ENCODE results near the gene PTPRG. TPM values are rescaled to one million over a fixed set of nuclear protein-coding genes. Genes with fewer than 3 reads are reported as not detected.

The PTPRG gene
- total and polyA plus RNA-seq, 2 donors = 3.9 to 4.1 TPM

DNA sequence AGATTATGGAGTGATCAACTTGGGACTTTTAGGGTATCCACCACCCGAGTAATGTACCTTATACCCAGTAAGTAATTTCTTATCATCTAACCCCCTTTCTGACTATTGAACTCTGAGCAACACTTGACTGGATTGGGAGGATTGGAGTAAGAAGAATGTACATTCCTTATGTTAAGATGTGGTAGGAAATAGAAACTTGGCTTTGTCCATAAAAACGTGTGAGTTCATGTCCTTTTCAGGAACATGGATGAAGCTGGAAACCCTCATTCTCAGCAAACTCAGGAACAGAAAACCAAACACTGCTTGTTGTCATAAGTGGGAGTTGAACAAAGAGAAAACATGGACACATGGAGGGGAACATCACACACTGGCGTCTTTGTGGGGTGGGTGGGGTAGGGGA is 112.3 kb downstream of the PTPRG start:
- Histone ChIP-seq H3K36me3 (ENCODE audit: control insufficient read depth in 2 of 2, insufficient read depth in 2 of 2, low read length in 1 of 2) (no peaks in the 10 kb centered on the region), H3K4me1 (ENCODE audit: control insufficient read depth in 2 of 2, insufficient read depth in 2 of 2, low read length in 2 of 2) (no peaks in the 10 kb centered on the region), H3K4me3 (ENCODE audit: low read length in 2 of 2) (no peak overlapping the region), H3K9me3 (ENCODE audit: control insufficient read depth in 2 of 2, insufficient read depth in 1 of 2, low read length in 1 of 2) (peaks cover 1 to 7% of the 10 kb centered on the region in 2 donors), H3K27me3 (ENCODE audit: control insufficient read depth in 2 of 2, insufficient read depth in 1 of 2, low read length in 1 of 2) (no peaks in the 10 kb centered on the region), H3K27ac (ENCODE audit: low read depth in 1 of 2, low read length in 1 of 2) (no peak overlapping the region)
- DNase-seq (ENCODE audit: low read depth in 6 of 9, low spot score in 9 of 9) = no peak
- 89% methylated on average over 3 of the region's 3 CpGs for WGBS

DNA sequence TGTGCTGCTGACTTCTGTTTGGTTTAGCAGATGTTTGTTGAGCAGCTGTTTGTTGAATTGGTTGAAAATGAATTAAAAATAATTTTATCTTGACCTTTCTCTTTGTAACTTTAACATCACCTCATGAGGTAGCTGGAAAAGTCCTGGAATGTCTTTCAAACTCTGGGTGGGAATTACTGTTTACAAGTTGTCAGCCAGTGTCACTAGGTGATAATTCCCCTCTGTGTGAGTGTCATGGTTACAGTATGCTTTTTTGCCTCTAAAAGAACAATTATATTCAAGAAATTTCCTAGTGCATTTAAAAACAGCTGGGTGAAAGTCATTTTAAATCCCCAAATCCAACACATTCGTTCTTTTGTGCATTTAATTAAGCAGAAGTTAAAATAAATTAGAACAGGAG is 113.2 kb downstream of the PTPRG start:
- WGBS = 73% methylated on average over 1 of the region's 1 CpG
- Histone ChIP-seq H3K9me3 (ENCODE audit: control insufficient read depth in 2 of 2, insufficient read depth in 1 of 2, low read length in 1 of 2) (peaks cover 1 to 7% of the 10 kb centered on the region in 2 donors), H3K4me1 (ENCODE audit: control insufficient read depth in 2 of 2, insufficient read depth in 2 of 2, low read length in 2 of 2) (no peaks in the 10 kb centered on the region), H3K27me3 (ENCODE audit: control insufficient read depth in 2 of 2, insufficient read depth in 1 of 2, low read length in 1 of 2) (no peaks in the 10 kb centered on the region), H3K4me3 (ENCODE audit: low read length in 2 of 2) (no peak overlapping the region), H3K27ac (ENCODE audit: low read depth in 1 of 2, low read length in 1 of 2) (no peak overlapping the region), H3K36me3 (ENCODE audit: control insufficient read depth in 2 of 2, insufficient read depth in 2 of 2, low read length in 1 of 2) (no peaks in the 10 kb centered on the region)
- no peak for DNase-seq (ENCODE audit: low read depth in 6 of 9, low spot score in 9 of 9)

DNA sequence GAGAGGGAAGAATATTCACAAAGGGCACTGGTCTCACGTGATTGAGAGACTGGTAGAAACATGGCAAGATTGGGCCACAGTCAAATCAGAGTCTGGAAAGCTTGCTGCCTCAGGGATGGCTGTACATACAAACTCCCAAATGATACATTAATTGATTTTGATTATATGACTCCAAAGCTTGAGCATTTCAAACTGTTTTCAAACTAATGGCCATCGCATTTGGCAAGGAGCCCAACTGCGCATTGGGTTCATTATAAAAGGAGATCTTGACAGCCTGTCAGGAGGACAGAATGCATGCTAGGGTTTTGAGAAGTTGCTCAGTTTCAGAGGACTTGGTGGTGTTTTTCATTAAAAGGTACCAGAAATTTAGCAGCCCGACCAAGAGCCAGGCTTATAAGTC is 117.7 kb downstream of the PTPRG start:
- DNase-seq (ENCODE audit: low read depth in 6 of 9, low spot score in 9 of 9) = no peak
- Histone ChIP-seq H3K36me3 (ENCODE audit: control insufficient read depth in 2 of 2, insufficient read depth in 2 of 2, low read length in 1 of 2) (no peaks in the 10 kb centered on the region), H3K27me3 (ENCODE audit: control insufficient read depth in 2 of 2, insufficient read depth in 1 of 2, low read length in 1 of 2) (no peaks in the 10 kb centered on the region), H3K9me3 (ENCODE audit: control insufficient read depth in 2 of 2, insufficient read depth in 1 of 2, low read length in 1 of 2) (no peaks in the 10 kb centered on the region), H3K4me3 (ENCODE audit: low read length in 2 of 2) (no peak overlapping the region), H3K4me1 (ENCODE audit: control insufficient read depth in 2 of 2, insufficient read depth in 2 of 2, low read length in 2 of 2) (no peaks in the 10 kb centered on the region), H3K27ac (ENCODE audit: low read depth in 1 of 2, low read length in 1 of 2) (no peak overlapping the region)
- 90% methylated on average over 4 of the region's 4 CpGs for WGBS

DNA sequence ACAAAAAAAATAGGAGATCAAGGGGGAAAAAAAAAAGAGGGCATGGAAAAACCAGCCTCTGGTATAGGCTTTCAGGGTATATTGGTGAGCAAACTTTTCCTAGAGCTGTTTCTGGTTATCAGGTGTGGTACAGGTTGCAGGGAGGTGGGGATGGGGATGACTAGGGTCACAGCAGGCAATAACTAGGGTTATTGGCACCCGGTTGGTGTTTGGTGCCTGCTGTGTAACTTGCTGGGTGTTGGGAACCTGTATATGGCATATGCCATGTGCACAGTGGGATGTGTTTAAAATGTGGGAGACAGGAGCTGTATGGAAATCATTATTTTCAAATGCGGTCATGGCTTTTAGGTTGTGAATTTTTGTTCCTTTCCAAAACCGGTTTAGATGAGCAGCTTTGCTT is 119.2 kb downstream of the PTPRG start:
- WGBS = 91% methylated on average over 3 of the region's 3 CpGs
- no peak overlapping the region for H3K27ac ChIP-seq (ENCODE audit: low read depth in 1 of 2, low read length in 1 of 2)
- no peaks in the 10 kb centered on the region for H3K9me3 ChIP-seq (ENCODE audit: control insufficient read depth in 2 of 2, insufficient read depth in 1 of 2, low read length in 1 of 2)
- H3K4me3 ChIP-seq (ENCODE audit: low read length in 2 of 2) = no peak overlapping the region
- no peak for DNase-seq (ENCODE audit: low read depth in 6 of 9, low spot score in 9 of 9)
- H3K27me3 ChIP-seq (ENCODE audit: control insufficient read depth in 2 of 2, insufficient read depth in 1 of 2, low read length in 1 of 2) = no peaks in the 10 kb centered on the region
- no peaks in the 10 kb centered on the region for H3K36me3 ChIP-seq (ENCODE audit: control insufficient read depth in 2 of 2, insufficient read depth in 2 of 2, low read length in 1 of 2)
- no peaks in the 10 kb centered on the region for H3K4me1 ChIP-seq (ENCODE audit: control insufficient read depth in 2 of 2, insufficient read depth in 2 of 2, low read length in 2 of 2)

DNA sequence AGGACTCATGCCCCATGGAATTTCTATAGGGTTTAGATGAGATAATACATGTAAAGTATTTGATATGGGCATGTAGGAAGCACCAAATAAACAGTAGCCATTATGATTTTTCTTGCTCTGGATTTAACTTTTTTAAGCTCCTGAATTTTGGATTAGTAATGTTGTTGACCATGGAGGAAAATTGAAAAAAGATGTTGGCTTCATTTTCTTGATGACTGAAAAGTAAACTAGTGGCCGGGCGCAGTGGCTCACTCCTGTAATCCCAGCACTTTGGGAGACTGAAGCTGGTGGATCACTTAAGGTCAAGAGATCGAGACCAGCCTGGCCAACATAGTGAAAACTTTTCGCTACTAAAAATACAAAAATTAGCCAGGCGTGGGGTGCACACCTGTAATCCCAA is 120.3 kb downstream of the PTPRG start:
- WGBS = 99% methylated on average over 5 of the region's 5 CpGs

DNA sequence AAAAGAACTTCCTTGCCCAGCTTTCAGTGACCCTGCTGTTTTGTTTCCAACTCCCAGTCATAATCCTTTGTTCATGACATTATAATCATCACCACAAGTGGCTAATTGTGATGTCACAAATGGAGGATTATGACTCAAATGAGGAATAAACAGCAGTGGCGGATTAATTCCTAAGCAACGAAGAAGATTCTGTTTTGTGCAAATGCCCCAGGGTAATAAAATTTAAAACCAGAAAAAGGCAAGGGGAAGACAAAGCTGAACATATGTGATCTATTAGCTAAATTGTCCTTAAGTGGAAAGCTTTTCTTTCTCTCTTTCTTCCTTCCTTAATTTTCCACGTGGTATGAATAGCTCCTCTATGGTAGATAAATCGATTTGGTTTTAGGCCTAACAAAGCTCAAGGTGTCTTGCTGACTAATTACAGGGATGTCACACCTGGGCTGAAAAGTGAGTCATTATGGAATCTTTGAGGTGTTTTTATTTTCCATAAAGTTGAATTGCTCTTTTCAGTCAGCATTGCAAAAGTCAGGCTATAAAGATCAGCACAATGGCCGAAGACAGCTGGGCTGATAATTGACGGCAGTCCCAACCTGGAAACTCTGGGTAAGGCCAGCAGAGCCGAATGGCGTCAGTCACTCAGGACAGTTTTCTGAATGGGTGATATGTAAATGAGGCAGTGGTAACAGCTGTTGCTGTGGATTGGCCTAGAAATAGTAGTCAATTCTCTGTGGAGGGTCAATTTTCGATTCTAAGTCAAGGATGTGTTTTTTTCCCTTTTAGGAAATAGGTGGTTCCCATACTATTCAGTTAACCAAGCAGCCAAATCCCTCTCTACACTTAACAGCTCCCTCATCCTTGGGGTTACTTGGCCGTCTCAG is 121.5 kb downstream of the PTPRG start:
- Histone ChIP-seq H3K4me1 (ENCODE audit: control insufficient read depth in 2 of 2, insufficient read depth in 2 of 2, low read length in 2 of 2) (no peaks in the 10 kb centered on the region), H3K27ac (ENCODE audit: low read depth in 1 of 2, low read length in 1 of 2) (no peak overlapping the region)

More for the DNA sequence above, 120.3 kb downstream of the PTPRG start:
- H3K9me3 ChIP-seq (ENCODE audit: control insufficient read depth in 2 of 2, insufficient read depth in 1 of 2, low read length in 1 of 2) = no peaks in the 10 kb centered on the region
- DNase-seq (ENCODE audit: low read depth in 6 of 9, low spot score in 9 of 9) = no peak
- no peak overlapping the region for H3K4me3 ChIP-seq (ENCODE audit: low read length in 2 of 2)
- no peak overlapping the region for H3K27ac ChIP-seq (ENCODE audit: low read depth in 1 of 2, low read length in 1 of 2)
- no peaks in the 10 kb centered on the region for H3K4me1 ChIP-seq (ENCODE audit: control insufficient read depth in 2 of 2, insufficient read depth in 2 of 2, low read length in 2 of 2)
- H3K36me3 ChIP-seq (ENCODE audit: control insufficient read depth in 2 of 2, insufficient read depth in 2 of 2, low read length in 1 of 2) = no peaks in the 10 kb centered on the region
- no peaks in the 10 kb centered on the region for H3K27me3 ChIP-seq (ENCODE audit: control insufficient read depth in 2 of 2, insufficient read depth in 1 of 2, low read length in 1 of 2)

DNA sequence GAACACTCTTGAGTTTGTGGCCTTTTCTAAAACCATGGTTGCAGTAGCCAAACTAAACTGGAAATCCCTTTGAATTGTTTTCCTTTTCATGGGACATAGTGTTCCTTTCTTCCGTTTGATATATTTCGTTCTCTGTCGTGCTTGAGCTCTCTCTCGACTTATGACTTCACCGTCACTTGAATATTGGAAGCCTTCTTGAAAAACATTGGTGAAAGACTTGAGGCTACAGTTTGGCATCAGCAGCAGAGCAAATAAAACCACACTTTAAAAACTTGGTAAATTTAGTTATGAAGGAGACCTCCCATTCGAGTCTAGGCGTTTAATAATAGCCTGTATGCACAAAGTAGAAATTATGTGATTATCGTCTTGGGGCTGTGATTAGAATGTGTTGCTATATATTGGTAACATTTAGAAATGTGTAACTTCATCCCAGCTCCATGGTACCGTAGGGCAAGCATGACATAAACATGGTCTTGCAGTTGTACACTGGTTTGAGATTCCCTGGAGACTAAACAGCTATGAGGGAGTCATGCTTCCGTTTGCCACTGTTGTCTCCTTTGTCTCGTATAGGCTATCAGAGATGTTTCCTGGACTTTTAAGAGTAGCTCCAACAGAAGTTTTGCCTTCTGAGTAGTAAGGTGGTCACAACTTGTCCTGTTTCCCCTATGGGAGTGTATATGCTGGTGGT is 122.3 kb downstream of the PTPRG start:
- no peak overlapping the region for H3K27ac ChIP-seq (ENCODE audit: low read depth in 1 of 2, low read length in 1 of 2)
- no peak for DNase-seq (ENCODE audit: low read depth in 6 of 9, low spot score in 9 of 9)
- no peaks in the 10 kb centered on the region for H3K36me3 ChIP-seq (ENCODE audit: control insufficient read depth in 2 of 2, insufficient read depth in 2 of 2, low read length in 1 of 2)
- H3K4me1 ChIP-seq (ENCODE audit: control insufficient read depth in 2 of 2, insufficient read depth in 2 of 2, low read length in 2 of 2) = no peaks in the 10 kb centered on the region
- H3K4me3 ChIP-seq (ENCODE audit: low read length in 2 of 2) = no peak overlapping the region
- 95% methylated on average over 11 of the region's 11 CpGs for WGBS
- no peaks in the 10 kb centered on the region for H3K9me3 ChIP-seq (ENCODE audit: control insufficient read depth in 2 of 2, insufficient read depth in 1 of 2, low read length in 1 of 2)
- H3K27me3 ChIP-seq (ENCODE audit: control insufficient read depth in 2 of 2, insufficient read depth in 1 of 2, low read length in 1 of 2) = no peaks in the 10 kb centered on the region

More for the DNA sequence above, 121.5 kb downstream of the PTPRG start:
- no peaks in the 10 kb centered on the region for H3K9me3 ChIP-seq (ENCODE audit: control insufficient read depth in 2 of 2, insufficient read depth in 1 of 2, low read length in 1 of 2)
- no peak for DNase-seq (ENCODE audit: low read depth in 6 of 9, low spot score in 9 of 9)
- H3K27me3 ChIP-seq (ENCODE audit: control insufficient read depth in 2 of 2, insufficient read depth in 1 of 2, low read length in 1 of 2) = no peaks in the 10 kb centered on the region
- no peak overlapping the region for H3K4me3 ChIP-seq (ENCODE audit: low read length in 2 of 2)
- H3K36me3 ChIP-seq (ENCODE audit: control insufficient read depth in 2 of 2, insufficient read depth in 2 of 2, low read length in 1 of 2) = no peaks in the 10 kb centered on the region
- 89% methylated on average over 10 of the region's 10 CpGs for WGBS

DNA sequence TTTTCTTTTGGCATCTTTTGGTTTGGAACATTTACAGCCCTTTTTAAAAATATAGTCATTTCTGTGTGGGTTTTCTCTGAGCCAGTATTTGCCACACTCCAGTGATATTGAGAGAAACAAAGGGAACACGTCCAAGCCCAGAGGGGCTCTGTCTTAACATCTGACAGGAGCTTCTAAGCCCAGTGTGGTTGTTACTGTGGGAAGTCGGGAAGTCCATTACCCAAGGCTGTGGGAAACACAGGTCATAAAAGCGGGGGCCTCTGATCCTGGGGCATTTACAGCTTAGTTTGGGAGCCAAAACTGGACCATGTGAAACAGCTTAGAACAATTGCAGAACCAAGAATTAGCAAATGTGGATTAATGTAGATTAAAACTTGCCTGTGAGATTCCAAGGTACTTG is 123.0 kb downstream of the PTPRG start:
- Histone ChIP-seq H3K4me3 (ENCODE audit: low read length in 2 of 2) (no peak overlapping the region), H3K27me3 (ENCODE audit: control insufficient read depth in 2 of 2, insufficient read depth in 1 of 2, low read length in 1 of 2) (no peaks in the 10 kb centered on the region), H3K36me3 (ENCODE audit: control insufficient read depth in 2 of 2, insufficient read depth in 2 of 2, low read length in 1 of 2) (no peaks in the 10 kb centered on the region), H3K27ac (ENCODE audit: low read depth in 1 of 2, low read length in 1 of 2) (no peak overlapping the region), H3K4me1 (ENCODE audit: control insufficient read depth in 2 of 2, insufficient read depth in 2 of 2, low read length in 2 of 2) (no peaks in the 10 kb centered on the region), H3K9me3 (ENCODE audit: control insufficient read depth in 2 of 2, insufficient read depth in 1 of 2, low read length in 1 of 2) (no peaks in the 10 kb centered on the region)
- 78% methylated on average over 3 of the region's 3 CpGs for WGBS
- DNase-seq (ENCODE audit: low read depth in 6 of 9, low spot score in 9 of 9) = no peak

DNA sequence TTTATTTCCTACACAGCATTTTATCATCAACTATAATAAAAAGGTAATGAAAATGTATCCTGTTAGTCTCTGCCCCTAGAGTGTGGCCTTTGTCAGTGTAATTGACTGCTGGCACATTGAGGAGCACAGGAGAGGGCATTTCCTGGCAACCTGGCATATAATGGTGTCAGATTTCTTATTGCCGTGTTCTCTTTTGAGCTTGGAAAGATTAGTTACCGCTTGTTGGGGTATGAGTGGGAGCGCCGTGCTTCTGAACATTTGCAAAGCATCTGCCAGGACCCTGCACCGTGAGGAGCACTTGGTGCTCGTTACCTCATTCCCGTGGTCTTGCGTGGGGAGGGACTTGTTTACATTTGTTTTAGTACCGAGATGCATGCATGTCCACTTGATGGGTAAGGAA is 124.4 kb downstream of the PTPRG start:
- Histone ChIP-seq H3K27me3 (ENCODE audit: control insufficient read depth in 2 of 2, insufficient read depth in 1 of 2, low read length in 1 of 2) (no peaks in the 10 kb centered on the region), H3K4me1 (ENCODE audit: control insufficient read depth in 2 of 2, insufficient read depth in 2 of 2, low read length in 2 of 2) (no peaks in the 10 kb centered on the region), H3K27ac (ENCODE audit: low read depth in 1 of 2, low read length in 1 of 2) (no peak overlapping the region), H3K9me3 (ENCODE audit: control insufficient read depth in 2 of 2, insufficient read depth in 1 of 2, low read length in 1 of 2) (no peaks in the 10 kb centered on the region), H3K4me3 (ENCODE audit: low read length in 2 of 2) (no peak overlapping the region), H3K36me3 (ENCODE audit: control insufficient read depth in 2 of 2, insufficient read depth in 2 of 2, low read length in 1 of 2) (no peaks in the 10 kb centered on the region)
- 87% methylated on average over 9 of the region's 9 CpGs for WGBS
- DNase-seq (ENCODE audit: low read depth in 6 of 9, low spot score in 9 of 9) = no peak
